Muscle layer of colon (tissue), 2 donors: ENCODE measurements around the gene HSPB8.

Source experiments
- H3K27ac ChIP-seq: one replicate; pipeline ENCODE4 v1.7.0; 2013; ENCODE audit warnings: low read depth, mild to moderate bottlenecking, low read length, moderate library complexity
- H3K27me3 ChIP-seq, 2 donors: one replicate each; pipeline ENCODE4 v1.7.0; 2013; ENCODE audit warnings: low read length in 2 of 2, mild to moderate bottlenecking in 2 of 2; ENCODE audit not compliant: insufficient read depth in 2 of 2, control insufficient read depth in 1 of 2
- H3K36me3 ChIP-seq: one replicate; pipeline ENCODE4 v1.7.0; 2013; ENCODE audit warnings: mild to moderate bottlenecking, low read length; ENCODE audit not compliant: insufficient read depth
- H3K4me1 ChIP-seq: one replicate; pipeline ENCODE4 v1.7.0; 2013; ENCODE audit warnings: mild to moderate bottlenecking, low read length; ENCODE audit not compliant: insufficient read depth
- H3K4me3 ChIP-seq, 2 donors: one replicate each; pipeline ENCODE4 v1.7.0; 2013; ENCODE audit warnings: low read length in 2 of 2, low read depth in 1 of 2, mild to moderate bottlenecking in 1 of 2, moderate library complexity in 1 of 2
- H3K9ac ChIP-seq: one replicate; pipeline ENCODE4 v1.7.0; 2013; ENCODE audit warnings: low read length
- H3K9me3 ChIP-seq: one replicate; pipeline ENCODE4 v1.7.0; 2013; ENCODE audit warnings: mild to moderate bottlenecking, low read length
- donor health status: abdominal sarcoma.
- donor health status: Adenocarcinoma of cecum.

HSPB8 gene

DNA sequence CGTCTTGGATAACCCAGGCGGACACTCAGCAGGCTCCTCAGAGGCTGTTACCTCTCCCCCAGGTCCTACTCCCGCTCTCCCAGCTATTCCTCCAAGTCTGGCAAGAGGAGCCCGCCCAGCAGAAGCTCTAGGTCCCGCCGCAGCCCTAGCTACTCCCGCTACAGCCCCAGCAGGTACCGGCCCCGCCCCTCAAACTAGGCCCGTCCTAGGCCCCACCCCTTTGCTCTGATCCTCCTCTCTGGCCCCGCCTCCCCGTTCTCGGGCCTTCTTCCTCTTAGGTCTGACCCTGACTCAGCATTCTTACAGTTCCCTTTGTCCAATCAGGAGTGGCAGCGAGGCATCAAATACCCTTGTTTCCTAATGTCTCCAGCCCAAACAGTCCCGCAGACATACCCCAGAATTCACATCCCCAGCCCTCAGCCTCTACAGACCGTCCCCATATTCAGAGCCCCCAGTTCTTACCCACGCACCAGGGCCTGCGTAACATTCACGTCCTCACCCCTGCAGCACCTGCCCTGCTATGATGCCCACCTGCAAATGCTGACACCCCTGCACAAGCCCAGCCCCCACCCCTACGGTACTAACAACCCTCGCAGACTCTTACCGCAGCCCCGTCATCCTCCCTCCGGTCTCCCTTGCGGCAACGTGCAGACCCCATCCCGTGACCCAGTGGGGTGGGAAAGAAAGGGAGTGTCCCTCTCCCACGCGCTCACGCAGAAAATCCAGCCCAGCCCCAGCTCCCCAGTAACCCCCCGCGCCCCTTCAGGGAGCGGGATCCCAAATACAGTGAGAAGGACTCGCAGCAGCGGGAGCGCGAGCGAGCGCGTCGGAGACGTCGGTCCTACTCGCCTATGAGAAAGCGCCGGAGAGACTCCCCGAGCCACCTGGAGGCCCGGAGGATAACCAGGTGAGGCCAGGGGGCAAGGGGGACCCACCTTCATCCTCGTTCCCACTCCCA, 25.0 kb upstream of the HSPB8 start:
- Histone ChIP-seq H3K36me3 (no peaks in the 10 kb centered on the region), H3K4me3 (peak overlapping the region; percentile 27 to 41), H3K4me1 (no peaks in the 10 kb centered on the region), H3K9me3 (peaks cover 7% of the 10 kb centered on the region), H3K9ac (no peak overlapping the region), H3K27ac (no peak overlapping the region), H3K27me3 (no peaks in the 10 kb centered on the region)

DNA sequence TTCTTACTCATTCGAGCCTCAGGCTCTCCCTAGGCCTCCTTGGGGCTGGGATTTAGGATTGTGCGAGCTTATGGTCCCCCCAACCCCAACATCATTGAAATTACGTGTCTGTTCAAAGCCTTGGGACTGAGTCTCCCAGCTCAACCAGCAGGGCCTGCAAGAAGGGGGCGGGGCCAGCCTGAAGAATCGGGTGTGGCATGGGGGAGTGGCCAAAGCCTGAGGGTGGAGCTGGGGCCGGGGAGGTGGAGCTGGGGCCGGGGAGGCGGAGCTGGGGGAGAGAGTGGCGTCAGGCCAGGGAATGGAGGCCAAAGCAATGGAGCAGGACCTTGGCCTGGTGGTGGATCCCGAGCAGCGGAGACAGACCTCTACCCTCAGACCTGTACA, 24.3 kb upstream of the HSPB8 start:
- Histone ChIP-seq H3K27me3 (no peaks in the 10 kb centered on the region), H3K4me3 (no peak overlapping the region), H3K9ac (no peak overlapping the region), H3K36me3 (no peaks in the 10 kb centered on the region), H3K9me3 (peaks cover 7% of the 10 kb centered on the region), H3K27ac (no peak overlapping the region), H3K4me1 (no peaks in the 10 kb centered on the region)

DNA sequence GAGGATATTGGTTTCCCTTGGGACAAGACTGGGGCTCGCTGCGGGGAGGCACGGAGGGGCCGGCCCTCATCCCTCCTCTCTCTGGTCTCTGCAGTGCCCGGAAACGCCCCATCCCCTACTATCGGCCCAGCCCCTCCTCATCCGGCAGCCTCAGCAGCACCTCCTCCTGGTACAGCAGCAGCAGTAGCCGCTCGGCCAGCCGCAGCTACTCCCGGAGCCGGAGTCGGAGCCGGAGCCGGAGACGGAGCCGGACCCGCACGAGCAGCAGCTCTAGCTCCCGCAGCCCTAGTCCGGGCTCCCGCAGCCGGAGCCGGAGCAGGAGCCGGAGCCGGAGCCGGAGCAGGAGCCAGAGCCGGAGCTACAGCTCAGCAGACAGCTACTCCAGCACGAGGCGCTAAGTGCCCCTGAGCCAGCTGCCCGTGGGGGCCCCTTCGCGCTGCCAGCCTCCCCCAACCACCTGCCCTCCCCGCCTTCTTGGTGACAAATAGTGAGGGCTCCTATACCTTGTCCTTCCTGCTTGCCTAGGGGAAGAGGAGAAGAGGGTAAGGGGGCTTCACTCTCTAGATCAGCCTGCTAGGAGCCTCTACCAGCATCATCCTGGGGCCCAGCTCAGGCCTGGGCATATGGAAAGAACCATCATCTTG, 22.2 kb upstream of the HSPB8 start:
- no peaks in the 10 kb centered on the region for H3K4me1 ChIP-seq
- no peak overlapping the region for H3K27ac ChIP-seq
- no peaks in the 10 kb centered on the region for H3K27me3 ChIP-seq
- no peak overlapping the region for H3K9ac ChIP-seq
- no peaks in the 10 kb centered on the region for H3K36me3 ChIP-seq
- H3K4me3 ChIP-seq, result no peak overlapping the region
- H3K9me3 ChIP-seq, result peaks cover 4% of the 10 kb centered on the region

DNA sequence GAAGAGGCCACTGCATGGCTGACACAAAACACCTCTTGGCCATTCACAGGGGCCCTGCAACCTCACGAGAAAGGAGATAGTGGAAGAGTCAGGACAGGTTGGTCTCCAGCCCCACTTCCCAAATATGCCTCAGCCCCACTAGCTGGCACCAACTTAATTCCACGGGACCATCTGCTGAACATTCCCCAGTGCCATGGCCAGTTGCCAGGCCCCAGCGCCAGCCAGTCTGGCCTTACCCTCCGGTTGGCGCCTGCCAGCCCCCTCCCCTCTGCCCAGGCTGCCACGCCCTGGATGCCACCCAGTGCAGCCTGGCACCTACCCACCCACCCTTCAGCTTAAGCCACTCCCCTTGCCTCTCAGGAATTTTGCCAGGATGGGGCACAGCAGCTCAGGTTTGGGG, 21.2 kb upstream of the HSPB8 start:
- H3K9me3 ChIP-seq, result no peaks in the 10 kb centered on the region
- no peaks in the 10 kb centered on the region for H3K27me3 ChIP-seq
- H3K36me3 ChIP-seq, result no peaks in the 10 kb centered on the region
- H3K9ac ChIP-seq, result no peak overlapping the region
- H3K4me1 ChIP-seq, result no peaks in the 10 kb centered on the region
- H3K4me3 ChIP-seq, result no peak overlapping the region
- no peak overlapping the region for H3K27ac ChIP-seq

DNA sequence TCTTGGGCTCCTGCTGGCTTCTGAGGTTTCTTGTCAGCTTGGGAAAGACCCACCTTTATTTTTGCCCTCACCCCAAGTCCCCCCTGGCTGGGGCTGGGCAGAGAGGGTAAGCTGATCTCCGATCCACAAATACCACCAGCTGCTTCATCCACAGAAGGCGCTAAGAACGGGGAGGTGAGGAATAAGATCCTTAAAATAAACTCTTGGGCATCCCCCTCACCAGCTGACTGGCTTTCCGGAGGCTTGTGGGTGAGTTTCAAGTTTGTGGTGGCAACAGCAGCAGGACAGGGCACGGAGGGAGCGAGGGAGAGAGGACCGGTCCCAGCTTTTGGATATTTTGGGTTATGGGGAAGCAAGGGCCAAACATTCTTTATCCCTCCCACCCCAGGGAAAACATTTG, 20.8 kb upstream of the HSPB8 start:
- H3K27ac ChIP-seq, result no peak overlapping the region
- H3K36me3 ChIP-seq, result no peaks in the 10 kb centered on the region
- no peaks in the 10 kb centered on the region for H3K4me1 ChIP-seq
- H3K9ac ChIP-seq, result no peak overlapping the region
- no peaks in the 10 kb centered on the region for H3K9me3 ChIP-seq
- H3K27me3 ChIP-seq, result no peaks in the 10 kb centered on the region
- no peak overlapping the region for H3K4me3 ChIP-seq

DNA sequence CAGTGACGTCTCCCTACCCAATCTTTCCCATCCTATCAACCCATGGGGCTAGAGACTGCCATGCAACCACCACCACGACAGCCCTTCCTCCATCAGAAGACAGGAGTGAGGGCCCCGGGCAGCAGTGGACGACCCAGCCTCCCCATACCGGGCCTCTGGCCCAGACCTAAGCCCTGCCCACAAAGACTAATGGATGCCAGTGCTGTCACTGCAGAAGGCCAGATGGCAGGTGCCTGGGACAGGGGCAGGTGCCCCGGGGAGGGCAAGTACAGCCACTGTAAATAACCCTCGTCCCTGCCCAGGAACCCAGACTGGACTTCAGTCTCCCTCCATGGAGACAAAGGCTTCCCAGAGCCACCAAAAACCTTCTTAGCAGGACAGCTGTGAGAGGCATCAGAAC, 20.3 kb upstream of the HSPB8 start:
- H3K9ac ChIP-seq, result no peak overlapping the region
- H3K4me3 ChIP-seq, result no peak overlapping the region
- H3K36me3 ChIP-seq, result no peaks in the 10 kb centered on the region
- H3K27me3 ChIP-seq, result no peaks in the 10 kb centered on the region
- H3K9me3 ChIP-seq, result no peaks in the 10 kb centered on the region
- H3K4me1 ChIP-seq, result no peaks in the 10 kb centered on the region
- no peak overlapping the region for H3K27ac ChIP-seq

DNA sequence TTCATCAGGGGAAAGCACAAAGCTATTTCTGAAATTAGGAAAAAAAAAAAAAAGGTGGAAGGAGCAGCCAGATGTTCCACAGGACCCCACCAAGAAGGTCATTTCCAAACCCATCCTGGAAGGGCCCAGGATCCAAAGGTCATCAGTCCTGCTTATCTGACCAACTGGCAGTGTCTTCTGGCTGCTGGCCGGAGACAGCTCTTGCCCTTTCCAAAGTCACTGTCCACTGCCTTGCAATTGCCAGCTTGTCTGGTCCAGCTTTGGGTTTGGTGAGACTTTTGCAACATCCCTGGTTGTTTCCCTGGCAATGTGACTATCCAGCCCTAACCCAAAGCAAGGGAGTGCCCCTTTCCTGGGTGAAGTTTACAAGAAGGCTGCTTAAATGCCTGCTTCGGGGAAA, 18.9 kb upstream of the HSPB8 start:
- no peaks in the 10 kb centered on the region for H3K4me1 ChIP-seq
- H3K27ac ChIP-seq, result no peak overlapping the region
- no peaks in the 10 kb centered on the region for H3K27me3 ChIP-seq
- no peak overlapping the region for H3K9ac ChIP-seq
- no peaks in the 10 kb centered on the region for H3K36me3 ChIP-seq
- H3K4me3 ChIP-seq, result no peak overlapping the region
- H3K9me3 ChIP-seq, result no peaks in the 10 kb centered on the region

DNA sequence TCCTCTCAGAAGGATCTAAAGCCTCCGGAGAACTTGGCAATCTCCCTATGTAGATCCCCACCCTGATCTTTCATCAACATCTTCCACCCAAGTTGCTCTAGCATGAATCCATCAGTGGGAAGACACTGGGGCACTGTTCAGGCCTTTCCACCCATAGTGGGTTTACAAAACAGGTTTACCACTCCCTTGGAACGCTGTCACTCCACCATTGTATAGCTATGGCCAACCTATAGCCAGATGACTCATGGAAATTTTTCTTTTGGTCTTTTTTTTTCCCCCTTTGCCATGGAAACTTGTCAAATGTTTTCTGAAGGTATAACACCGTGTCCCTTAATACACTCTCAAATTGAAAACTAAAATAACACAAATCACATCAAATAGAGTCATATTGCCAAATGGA, 10.8 kb upstream of the HSPB8 start:
- Histone ChIP-seq H3K27me3 (no peaks in the 10 kb centered on the region), H3K9me3 (no peaks in the 10 kb centered on the region), H3K4me1 (no peaks in the 10 kb centered on the region), H3K4me3 (no peak overlapping the region), H3K36me3 (no peaks in the 10 kb centered on the region), H3K9ac (no peak overlapping the region), H3K27ac (no peak overlapping the region)

DNA sequence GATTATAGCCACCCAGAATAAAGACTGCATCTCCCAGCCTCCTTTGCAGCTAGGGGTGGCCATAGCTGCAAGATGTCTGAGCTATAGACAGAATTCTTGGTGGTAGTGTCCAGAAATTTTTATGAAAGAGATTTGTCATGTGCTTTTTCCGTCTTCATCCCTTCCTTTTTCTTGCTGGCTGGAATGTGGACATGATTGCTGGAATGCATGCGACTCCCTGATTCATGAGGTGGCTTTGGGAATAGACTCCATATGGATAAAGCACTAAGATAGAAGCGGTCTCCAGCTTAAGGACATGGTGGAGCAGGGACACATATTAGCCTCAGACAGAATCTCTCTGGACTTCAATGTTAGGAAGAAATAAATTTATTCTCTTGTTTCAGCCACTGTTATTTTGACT, 10.0 kb upstream of the HSPB8 start:
- Histone ChIP-seq H3K36me3 (no peaks in the 10 kb centered on the region), H3K9me3 (no peaks in the 10 kb centered on the region), H3K9ac (no peak overlapping the region), H3K27me3 (no peaks in the 10 kb centered on the region), H3K4me1 (no peaks in the 10 kb centered on the region), H3K27ac (no peak overlapping the region), H3K4me3 (no peak overlapping the region)

DNA sequence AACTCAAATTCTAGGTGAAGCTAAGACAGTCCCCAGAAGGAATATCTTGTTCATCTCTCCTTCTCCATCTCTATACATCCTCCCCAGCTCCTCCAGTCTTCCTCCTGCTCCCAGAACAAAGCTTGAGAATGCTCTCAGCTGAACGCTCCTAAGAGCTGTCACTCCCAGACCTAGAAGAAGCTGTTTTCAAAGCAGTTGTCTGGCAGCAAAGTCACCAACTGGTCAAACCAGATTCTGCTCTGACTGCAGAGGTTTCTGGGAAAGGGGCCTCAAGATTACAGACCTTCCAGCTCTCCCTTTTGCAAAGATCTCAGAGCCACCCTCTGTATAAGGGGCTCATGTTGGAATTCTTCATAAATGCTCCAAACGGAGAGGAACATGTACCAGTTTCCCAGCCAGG, 9.6 kb upstream of the HSPB8 start:
- Histone ChIP-seq H3K4me3 (no peak overlapping the region), H3K27me3 (no peaks in the 10 kb centered on the region), H3K9me3 (no peaks in the 10 kb centered on the region), H3K27ac (no peak overlapping the region), H3K36me3 (no peaks in the 10 kb centered on the region), H3K9ac (no peak overlapping the region), H3K4me1 (no peaks in the 10 kb centered on the region)

DNA sequence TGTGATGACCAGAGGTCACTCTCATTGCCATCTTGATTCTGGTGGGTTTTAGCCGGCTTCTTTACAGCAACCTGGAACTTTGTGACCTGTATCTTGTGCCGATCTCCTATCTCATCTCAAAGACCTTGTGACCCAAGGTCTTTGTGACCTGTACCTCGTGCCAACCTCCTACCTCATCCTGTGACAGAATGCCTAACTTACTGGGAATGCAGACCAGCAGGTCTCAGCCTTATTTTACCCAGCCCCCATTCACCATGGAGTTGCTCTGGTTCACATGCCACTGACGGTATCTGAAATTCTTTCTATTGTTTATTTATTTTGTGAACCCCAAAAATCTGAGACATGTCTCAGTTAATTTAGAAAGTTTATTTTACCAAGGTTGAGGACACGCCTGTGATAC, 7.4 kb upstream of the HSPB8 start:
- H3K36me3 ChIP-seq, result no peaks in the 10 kb centered on the region
- H3K4me3 ChIP-seq, result no peak overlapping the region
- H3K27me3 ChIP-seq, result no peaks in the 10 kb centered on the region
- H3K9ac ChIP-seq, result no peak overlapping the region
- H3K9me3 ChIP-seq, result no peaks in the 10 kb centered on the region
- H3K27ac ChIP-seq, result no peak overlapping the region
- peaks cover 4% of the 10 kb centered on the region for H3K4me1 ChIP-seq
